Measurements from ENCODE around the gene ENTR1.
"Not testable (repeated sequence)": the region's sequence is repeated elsewhere in the genome, so short reads cannot be mapped to it uniquely, and the experiment has no call there.

The ENTR1 gene

GRCh38 chr9:136438548-136439480 lies 28.4 kb upstream of the ENTR1 start:
- DNase-seq (ENCODE audit: low spot score): no peak

GRCh38 chr9:136437839-136438547 lies 27.6 kb upstream of the ENTR1 start:
- no peak for DNase-seq (ENCODE audit: low spot score)

GRCh38 chr9:136437430-136437829 lies 27.0 kb upstream of the ENTR1 start:
- no peak for DNase-seq (ENCODE audit: low spot score)

GRCh38 chr9:136436055-136436634 lies 25.7 kb upstream of the ENTR1 start:
- DNase-seq (ENCODE audit: low spot score): no peak

GRCh38 chr9:136434580-136435169 lies 24.3 kb upstream of the ENTR1 start:
- DNase-seq (ENCODE audit: low spot score): no peak

GRCh38 chr9:136433849-136434579 lies 23.6 kb upstream of the ENTR1 start:
- no peak for DNase-seq (ENCODE audit: low spot score)

GRCh38 chr9:136433043-136433715 lies 22.8 kb upstream of the ENTR1 start:
- no peak for DNase-seq (ENCODE audit: low spot score)

- DNase-seq (ENCODE audit: low spot score): no peak
Measured at GRCh38 chr9:136432591-136432990, 22.2 kb upstream of the ENTR1 start.

GRCh38 chr9:136431782-136432350 lies 21.5 kb upstream of the ENTR1 start:
- DNase-seq (ENCODE audit: low spot score): no peak

- DNase-seq (ENCODE audit: low spot score): no peak
Measured at GRCh38 chr9:136430588-136431234, 20.3 kb upstream of the ENTR1 start.

GRCh38 chr9:136429683-136430491 lies 19.5 kb upstream of the ENTR1 start:
- no peak for DNase-seq (ENCODE audit: low spot score)

GRCh38 chr9:136429075-136429628 lies 18.7 kb upstream of the ENTR1 start:
- no peak for DNase-seq (ENCODE audit: low spot score)

GRCh38 chr9:136426787-136427186 lies 16.4 kb upstream of the ENTR1 start:
- DNase-seq (ENCODE audit: low spot score): no peak

- not testable (repeated sequence) for DNase-seq (ENCODE audit: low spot score)
Measured at GRCh38 chr9:136425367-136425766, 15.0 kb upstream of the ENTR1 start.

- no peak for DNase-seq (ENCODE audit: low spot score)
Measured at GRCh38 chr9:136424750-136425362, 14.4 kb upstream of the ENTR1 start.

- DNase-seq (ENCODE audit: low spot score): no peak
Measured at GRCh38 chr9:136423432-136424146, 13.2 kb upstream of the ENTR1 start.

GRCh38 chr9:136422876-136423275 lies 12.5 kb upstream of the ENTR1 start:
- DNase-seq (ENCODE audit: low spot score): no peak

GRCh38 chr9:136421791-136422190 lies 11.4 kb upstream of the ENTR1 start:
- no peak for DNase-seq (ENCODE audit: low spot score)

Measured in globus pallidus (tissue), 1 donor.